ENCODE results near the gene HOXA11. TPM values are rescaled to one million over a fixed set of nuclear protein-coding genes. Genes with fewer than 3 reads are reported as not detected.

The HOXA11 gene
- total RNA-seq, 4 donors from 2014 or later = 0.27 to 1.4 (median 1.0) TPM; not detected in 1

- intact Hi-C loops (cut with DNase I; ENCODE audit: low total_unique reads) = no loop called here
- DNase-seq (ENCODE audit: low spot score in 2 of 2) = peak in 1 of 2 donors; percentile 93
- 17 to 38% methylated on average over 53 to 66 of the region's 82 CpGs for WGBS, 2 donors
- no peak for TF ChIP-seq POLR2A (IDR thresholded peaks at IDR 0.05)
- no peak for TF ChIP-seq CTCF (IDR thresholded peaks at IDR 0.05)
- H3K4me3 ChIP-seq (ENCODE audit: low read depth, poor library complexity, severe bottlenecking) = peak within 1 kb of the TSS; percentile 64
Measured at GRCh38 chr7:27173956-27174873, 10.8 kb downstream of the HOXA11 start, which contains the start of gene HOXA10. HOXA10 (minus strand) TSS chr7:27174320; CDS start chr7:27174306, 14 bp downstream.

- TF ChIP-seq POLR2A (IDR thresholded peaks at IDR 0.05) (no peak), CTCF (IDR thresholded peaks at IDR 0.05) (no peak)
- peak overlapping the region; percentile 64 for H3K4me3 ChIP-seq (ENCODE audit: low read depth, poor library complexity, severe bottlenecking)
- WGBS, 2 donors = 1% methylated on average over 42 of the region's 59 CpGs; no CpG with 5 or more reads in 1 of the 2 donors
- DNase-seq (ENCODE audit: low spot score in 2 of 2) = peak in 1 of 2 donors; percentile 89
- intact Hi-C loops (cut with DNase I; ENCODE audit: low total_unique reads) = no loop called here
Measured at GRCh38 chr7:27173511-27173955, 11.5 kb downstream of the HOXA11 start.

GRCh38 chr7:27172823-27173510 lies 12.1 kb downstream of the HOXA11 start:
- peak overlapping the region; percentile 64 for H3K4me3 ChIP-seq (ENCODE audit: low read depth, poor library complexity, severe bottlenecking)

GRCh38 chr7:27172315-27172774 lies 12.7 kb downstream of the HOXA11 start:
- H3K4me3 ChIP-seq (ENCODE audit: low read depth, poor library complexity, severe bottlenecking) = peak overlapping the region; percentile 64
- TF ChIP-seq CTCF (IDR thresholded peaks at IDR 0.05) (no peak), POLR2A (IDR thresholded peaks at IDR 0.05) (no peak)
- intact Hi-C loops (cut with DNase I; ENCODE audit: low total_unique reads) = no loop called here
- DNase-seq (ENCODE audit: low spot score in 2 of 2) = peak in 1 of 2 donors; percentile 88
- WGBS, 2 donors = 15 to 19% methylated on average over 10 of the region's 10 CpGs

More at GRCh38 chr7:27172823-27173510, 12.1 kb downstream of the HOXA11 start:
- no peak for TF ChIP-seq CTCF (IDR thresholded peaks at IDR 0.05)
- TF ChIP-seq POLR2A (IDR thresholded peaks at IDR 0.05) = no peak
- DNase-seq (ENCODE audit: low spot score in 2 of 2) = peak in 1 of 2 donors; percentile 95
- intact Hi-C loops (cut with DNase I; ENCODE audit: low total_unique reads) = no loop called here
- 0 to 4% methylated on average over 37 to 54 of the region's 58 CpGs for WGBS, 2 donors

- intact Hi-C loops (cut with DNase I; ENCODE audit: low total_unique reads) = no loop called here
- WGBS, 2 donors = 17 to 19% methylated on average over 30 of the region's 30 CpGs
- TF ChIP-seq POLR2A (IDR thresholded peaks at IDR 0.05) (no peak), CTCF (IDR thresholded peaks at IDR 0.05) (no peak)
- DNase-seq (ENCODE audit: low spot score in 2 of 2) = peak in 1 of 2 donors; percentile 85
- H3K4me3 ChIP-seq (ENCODE audit: low read depth, poor library complexity, severe bottlenecking) = peak overlapping the region; percentile 64
Measured at GRCh38 chr7:27171637-27172314, 13.3 kb downstream of the HOXA11 start.
